OCI-LY7 (cell line): ENCODE results near the gene TCF12. TPM values are rescaled to one million over a fixed set of nuclear protein-coding genes. Genes with fewer than 3 reads are reported as not detected.

Experiments
- BruUV-seq: library from RNA; stranded (reverse); fragments of 400-500 nt; replicated peaks from 2 replicates; lab custom pipeline; 2021; lab: Mats Ljungman, UMichigan
- CTCF ChIA-PET: fragments of 300-600 bp; sonication (Branson Sonifier 250); formaldehyde crosslinking; loops from one replicate; lab custom pipeline; 2022; ENCODE audit warnings: antibody characterized with exemption; ENCODE audit not compliant: unreplicated experiment; lab: Charles Lee
- POLR2A ChIA-PET: fragments of 300-600 bp; sonication (Branson Sonifier 250); formaldehyde crosslinking; loops from one replicate; lab custom pipeline; 2022; ENCODE audit warnings: antibody characterized with exemption; lab: Charles Lee
- DNase-seq: peaks from one replicate; pipeline ENCODE4 v3.0.0-alpha.2; 2015; ENCODE audit warnings: low spot score
- H2AFZ ChIP-seq: fragments of 200-600 bp; sonication (generic), shearing (Covaris generic); 2 replicates; pipeline ENCODE4 v1.6.1; 2014; ENCODE audit warnings: mild to moderate bottlenecking, antibody characterized with exemption, low read length, moderate library complexity
- H3K27ac ChIP-seq: fragments of 200-600 bp; sonication (generic); 2 replicates; pipeline ENCODE4 v1.5.1; 2014; ENCODE audit warnings: mixed run types, low read depth, mild to moderate bottlenecking, moderate library complexity, low read length, inconsistent platforms; ENCODE audit not compliant: poor library complexity, severe bottlenecking
- H3K36me3 ChIP-seq: fragments of 200-600 bp; sonication (generic); 2 replicates; pipeline ENCODE4 v1.6.1; 2014; ENCODE audit warnings: mild to moderate bottlenecking, antibody characterized with exemption, low read length, moderate library complexity, mixed read lengths; ENCODE audit not compliant: insufficient read depth
- H3K4me1 ChIP-seq: fragments of 200-600 bp; sonication (generic); 2 replicates; pipeline ENCODE4 v1.5.1; 2014; ENCODE audit warnings: mild to moderate bottlenecking, low read length; ENCODE audit not compliant: insufficient read depth, poor library complexity, severe bottlenecking
- H3K4me2 ChIP-seq: fragments of 200-600 bp; sonication (generic); 2 replicates; pipeline ENCODE4 v1.6.1; 2014; ENCODE audit warnings: mild to moderate bottlenecking, low read length
- H3K4me3 ChIP-seq: fragments of 200-600 bp; sonication (generic); 2 replicates; pipeline ENCODE4 v1.5.1; 2014; ENCODE audit warnings: mild to moderate bottlenecking, low read depth, low read length; ENCODE audit not compliant: poor library complexity, severe bottlenecking
- H3K79me2 ChIP-seq: fragments of 200-600 bp; sonication (generic); 2 replicates; pipeline ENCODE4 v1.6.1; 2016; ENCODE audit warnings: low read depth, mild to moderate bottlenecking, low read length, moderate library complexity, mixed read lengths; ENCODE audit not compliant: insufficient read depth
- H3K9me2 ChIP-seq: fragments of 200-600 bp; sonication (generic); 2 replicates; pipeline ENCODE4 v1.6.1; 2016; ENCODE audit warnings: mild to moderate bottlenecking, low read length, mixed read lengths; ENCODE audit not compliant: insufficient read depth
- H3K9me3 ChIP-seq: fragments of 200-600 bp; sonication (generic); 2 replicates; pipeline ENCODE4 v1.6.1; 2014; ENCODE audit warnings: mild to moderate bottlenecking, mixed run types, low read length, mixed read lengths
- H4K20me1 ChIP-seq: fragments of 200-600 bp; sonication (generic); 2 replicates; pipeline ENCODE4 v1.6.1; 2014; ENCODE audit warnings: mild to moderate bottlenecking, antibody characterized with exemption, low read length, moderate library complexity, mixed read lengths; ENCODE audit not compliant: insufficient read depth
- CTCF ChIP-seq: fragments of 200-600 bp; sonication (generic); conservative IDR thresholded peaks from 2 replicates; pipeline ENCODE4 v1.5.1; 2014; ENCODE audit warnings: mild to moderate bottlenecking, antibody characterized with exemption, low read length, moderate library complexity, mixed read lengths
- EZH2phosphoT487 ChIP-seq: fragments of 200-600 bp; sonication (generic); IDR thresholded peaks from 2 replicates; pipeline ENCODE4 v1.6.1; 2018; ENCODE audit warnings: low read depth, borderline replicate concordance, mild to moderate bottlenecking, mixed run types, antibody characterized with exemption, low read length, moderate library complexity, mixed read lengths
- intact Hi-C: fragments of 100-400 bp; cut with micrococcal nuclease; formaldehyde crosslinking; loops from one replicate; pipeline ENCODE4 v1.10.0; 2022; ENCODE audit not compliant: unreplicated experiment
- total RNA-seq, 2 experiments: library from RNA; depleted of rRNA in 1 of 2; stranded (reverse); fragments of >200 nt in 1 of 2; shearing (Covaris generic) in 1 of 2; gene quantifications; 2 replicates each; pipeline ENCODE4 v1.2.3, GENCODE V29; 2014 to 2022

TCF12 gene
- total RNA-seq, 2 experiments from 2014 or later = 51.6 to 139 TPM

GRCh38 chr15:57112178-57112577 is 193.7 kb downstream of the TCF12 start:
- Histone ChIP-seq H3K9me2 (no peaks in the 10 kb centered on the region), H3K4me2 (no peak overlapping the region), H3K36me3 (peaks cover 7% of the 10 kb centered on the region; the same call in 1 of the 2 replicates), H3K4me3 (no peak overlapping the region), H4K20me1 (no peaks in the 10 kb centered on the region), H3K4me1 (peaks cover 28% of the 10 kb centered on the region), H3K9me3 (no peaks in the 10 kb centered on the region), H3K79me2 (peaks cover 9% of the 10 kb centered on the region; the same call in 1 of the 2 replicates), H3K27ac (no peak overlapping the region), H2AFZ (no peak overlapping the region)
- ChIA-PET CTCF (no interaction called here), POLR2A (interaction anchor here (0.6 to 1.1 kb wide), 4 partner anchors 24 to 649 kb away, joined by 3 read pairs; no protein-coding TSS in a partner anchor)
- intact Hi-C loops = no loop called here
- no peak for DNase-seq
- BruUV-seq = no TSS peak
- TF ChIP-seq CTCF (no peak), EZH2phosphoT487 (no peak)

DNA sequence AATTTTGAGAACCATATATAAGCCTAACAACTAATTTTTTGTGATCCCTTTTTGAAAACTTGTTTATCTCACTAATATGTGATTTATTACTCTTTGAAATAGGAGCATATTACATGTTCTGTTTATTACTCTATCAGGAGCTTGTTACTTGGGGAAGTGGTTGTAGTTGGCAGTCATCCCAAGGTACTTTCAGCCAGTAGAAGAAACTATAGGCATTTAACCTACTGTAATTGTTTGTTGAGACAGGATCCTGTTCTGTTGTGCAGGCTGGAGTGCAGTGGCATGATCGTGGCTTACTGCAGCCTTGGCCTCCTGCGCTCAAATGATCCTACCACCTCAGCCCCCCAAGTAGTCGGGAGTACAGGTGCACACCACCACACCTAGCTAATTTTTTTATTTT is 195.6 kb downstream of the TCF12 start:
- intact Hi-C loops = no loop called here
- no peak for DNase-seq
- Histone ChIP-seq H3K27ac (no peak overlapping the region), H3K79me2 (peaks cover 8% of the 10 kb centered on the region; the same call in 1 of the 2 replicates), H3K4me3 (no peak overlapping the region), H3K36me3 (peaks cover 4% of the 10 kb centered on the region; the same call in 1 of the 2 replicates), H3K9me3 (no peaks in the 10 kb centered on the region), H2AFZ (no peak overlapping the region), H3K4me2 (no peak overlapping the region), H3K4me1 (peaks cover 17% of the 10 kb centered on the region), H3K9me2 (no peaks in the 10 kb centered on the region), H4K20me1 (no peaks in the 10 kb centered on the region)
- no peak for TF ChIP-seq EZH2phosphoT487
- no TSS peak for BruUV-seq
- POLR2A ChIA-PET = interaction anchor here (0.5 to 0.7 kb wide), 5 partner anchors 16 to 204 kb away, joined by 3 to 4 read pairs (median 4); no protein-coding TSS in a partner anchor
- CTCF ChIA-PET = no interaction called here

GRCh38 chr15:57118013-57118799 is 199.8 kb downstream of the TCF12 start:
- BruUV-seq = no TSS peak
- no peak overlapping the region for H2AFZ ChIP-seq
- TF ChIP-seq CTCF (no peak), EZH2phosphoT487 (no peak)
- no peaks in the 10 kb centered on the region for H3K79me2 ChIP-seq
- H4K20me1 ChIP-seq = no peaks in the 10 kb centered on the region
- no peak for DNase-seq
- no peak overlapping the region for H3K27ac ChIP-seq
- ChIA-PET POLR2A (interaction anchor here (0.5 to 1.3 kb wide), 4 partner anchors 7 to 1360 kb away, joined by 3 to 4 read pairs (median 4); no protein-coding TSS in a partner anchor), CTCF (no interaction called here)
- H3K4me3 ChIP-seq = no peak overlapping the region
- no peaks in the 10 kb centered on the region for H3K9me2 ChIP-seq
- H3K36me3 ChIP-seq = no peaks in the 10 kb centered on the region
- no peak overlapping the region for H3K4me2 ChIP-seq
- H3K4me1 ChIP-seq = no peaks in the 10 kb centered on the region
- intact Hi-C loops = no loop called here
- no peaks in the 10 kb centered on the region for H3K9me3 ChIP-seq
